GM12891 (cell line): ENCODE results near the gene STEAP3.

Experiments
- POLR2A ChIP-seq: IDR thresholded peaks from 2 replicates; pipeline ENCODE4 v1.6.1; 2011; ENCODE audit warnings: low read depth, low read length, control low read depth
- POU2F2 ChIP-seq: IDR thresholded peaks from 2 replicates; pipeline ENCODE4 v1.6.1; 2011; ENCODE audit warnings: low read depth, mild to moderate bottlenecking, control low read depth, low read length, moderate library complexity
- TAF1 ChIP-seq: IDR thresholded peaks from 2 replicates; pipeline ENCODE4 v1.6.1; 2011; ENCODE audit warnings: low read depth, low read length, control low read depth

DNA sequence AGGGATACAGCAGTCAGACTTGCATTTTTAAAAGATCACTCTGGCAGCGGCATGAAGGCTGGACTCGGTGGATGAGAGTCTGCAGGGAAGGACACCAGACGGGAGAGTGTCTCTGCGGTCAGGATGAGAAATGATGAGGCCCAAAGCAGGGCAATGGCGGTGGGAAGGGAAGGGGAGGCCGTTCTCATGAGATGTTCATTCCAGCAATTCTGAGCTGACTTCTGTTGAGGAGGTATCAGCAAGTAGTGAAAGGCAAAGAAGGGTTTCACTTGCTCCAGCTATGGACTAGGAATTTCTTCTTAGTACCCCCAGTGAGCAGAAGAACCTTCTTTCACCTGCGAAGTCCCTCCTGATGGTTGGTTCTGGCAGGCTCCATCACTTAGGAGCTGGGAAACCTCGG is 63.0 kb downstream of the STEAP3 start:
- TF ChIP-seq TAF1 (no peak), POLR2A (no peak), POU2F2 (no peak)
